ENCODE measurements around the gene SCUBE1. TPM values are rescaled to one million over a fixed set of nuclear protein-coding genes. Genes with fewer than 3 reads are reported as not detected.

SCUBE1 gene
- polyA plus RNA-seq, 4 donors, result 0.45 to 5.4 (median 1.6) TPM

DNA sequence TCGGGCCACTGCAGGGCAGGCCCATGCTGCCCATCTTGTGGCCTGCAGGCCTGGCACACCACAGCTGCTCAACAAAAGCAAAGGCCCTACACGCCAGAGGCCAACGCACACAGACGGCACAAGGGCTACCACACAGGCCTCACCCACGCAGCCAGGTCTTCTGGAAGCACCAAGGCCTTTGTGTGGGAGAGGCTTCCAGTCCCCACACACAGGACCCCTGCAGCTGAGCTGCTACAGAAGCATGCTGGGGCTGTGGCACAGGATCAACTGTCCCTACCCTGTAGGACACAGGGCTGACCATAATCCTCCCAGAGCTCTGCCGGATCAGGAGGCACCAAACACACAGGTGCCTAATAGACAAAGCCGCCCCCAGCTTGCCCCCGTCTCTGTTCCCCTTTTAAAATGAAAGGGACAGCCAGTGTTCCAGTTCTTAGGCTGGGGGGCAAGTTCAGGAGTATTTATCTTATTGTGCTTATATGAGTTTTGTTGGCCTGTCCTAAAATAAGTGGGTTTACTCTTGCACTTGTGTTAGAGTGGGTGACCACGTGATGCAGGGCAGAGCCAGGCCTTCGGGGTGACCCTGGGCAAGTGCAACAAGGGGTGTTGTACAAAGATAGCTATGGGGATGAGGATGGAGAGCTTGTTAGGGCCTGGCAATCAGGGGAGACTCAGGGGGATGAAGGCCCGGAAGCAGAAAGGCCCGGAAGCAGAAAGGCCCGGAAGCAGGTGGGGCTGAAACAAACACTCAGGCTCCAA is 161.7 kb downstream of the SCUBE1 start:
- 94 to 97% (median 95%) methylated on average over 13 of the region's 13 CpGs for WGBS, 3 donors
- DNase-seq, result no peak
- H3K27ac ChIP-seq (ENCODE audit: low read depth in 1 of 3, low read length in 2 of 3), result no peak overlapping the region
- peaks cover 0 to 21% (median 4%) of the 10 kb centered on the region in 3 donors for H3K4me1 ChIP-seq (ENCODE audit: control insufficient read depth in 3 of 3, insufficient read depth in 2 of 3, low read depth in 1 of 3, low read length in 2 of 3)
- H3K27me3 ChIP-seq (ENCODE audit: control insufficient read depth in 3 of 3, insufficient read depth in 3 of 3, low read length in 3 of 3), result no peaks in the 10 kb centered on the region
- H3K4me3 ChIP-seq (ENCODE audit: low read depth in 1 of 3, low read length in 3 of 3), result no peak overlapping the region
- H3K9me3 ChIP-seq (ENCODE audit: control insufficient read depth in 2 of 2, insufficient read depth in 1 of 2, low read depth in 1 of 2, low read length in 1 of 2), result no peaks in the 10 kb centered on the region
- peaks cover 0 to 73% (median 2%) of the 10 kb centered on the region in 3 donors for H3K36me3 ChIP-seq (ENCODE audit: control insufficient read depth in 3 of 3, insufficient read depth in 2 of 3, low read depth in 1 of 3, low read length in 3 of 3)
- no peak for FAIRE-seq

DNA sequence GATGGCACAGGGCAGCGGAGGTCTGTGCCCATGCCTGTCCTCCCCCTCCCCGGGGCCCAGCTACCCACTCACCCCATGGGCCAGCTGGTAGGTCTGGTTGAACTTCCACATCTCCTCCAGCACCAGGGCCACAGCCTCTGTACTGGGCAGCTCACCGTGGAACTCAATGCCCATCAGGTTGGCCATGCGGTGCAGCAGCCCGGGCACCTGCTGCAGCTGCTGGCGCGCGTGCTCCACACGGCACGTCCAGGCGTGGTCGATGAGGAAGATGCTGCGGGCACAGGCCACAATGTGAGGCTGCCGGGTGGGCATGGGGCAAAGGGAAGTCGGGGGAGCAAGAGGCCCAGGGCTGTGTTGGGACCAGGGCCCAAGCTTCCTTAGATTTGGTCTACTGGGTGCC is 162.5 kb downstream of the SCUBE1 start:
- FAIRE-seq (no peak), DNase-seq (no peak)
- Histone ChIP-seq H3K9me3 (ENCODE audit: control insufficient read depth in 2 of 2, insufficient read depth in 1 of 2, low read depth in 1 of 2, low read length in 1 of 2) (no peaks in the 10 kb centered on the region), H3K4me3 (ENCODE audit: low read depth in 1 of 3, low read length in 3 of 3) (no peak overlapping the region), H3K4me1 (ENCODE audit: control insufficient read depth in 3 of 3, insufficient read depth in 2 of 3, low read depth in 1 of 3, low read length in 2 of 3) (peaks cover 0 to 19% (median 4%) of the 10 kb centered on the region in 3 donors), H3K27ac (ENCODE audit: low read depth in 1 of 3, low read length in 2 of 3) (no peak overlapping the region), H3K27me3 (ENCODE audit: control insufficient read depth in 3 of 3, insufficient read depth in 3 of 3, low read length in 3 of 3) (no peaks in the 10 kb centered on the region), H3K36me3 (ENCODE audit: control insufficient read depth in 3 of 3, insufficient read depth in 2 of 3, low read depth in 1 of 3, low read length in 3 of 3) (peaks cover 0 to 81% (median 2%) of the 10 kb centered on the region in 3 donors)
- WGBS, 3 donors, result 90 to 97% (median 93%) methylated on average over 15 of the region's 15 CpGs

DNA sequence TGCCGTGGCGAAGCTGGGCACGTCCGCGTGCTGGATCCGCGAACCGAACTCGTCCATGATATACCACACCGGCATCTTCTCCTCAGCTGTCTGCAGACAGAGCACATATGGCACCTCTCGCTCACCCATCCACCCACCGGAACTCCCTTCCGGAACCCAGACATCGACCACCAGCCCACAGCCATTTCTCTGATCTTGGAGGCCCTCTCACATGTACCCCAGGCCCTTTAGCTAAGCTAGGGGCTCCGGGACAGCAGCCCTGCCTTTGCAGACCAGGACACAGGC is 163.3 kb downstream of the SCUBE1 start:
- no peaks in the 10 kb centered on the region for H3K27me3 ChIP-seq (ENCODE audit: control insufficient read depth in 3 of 3, insufficient read depth in 3 of 3, low read length in 3 of 3)
- no peak overlapping the region for H3K4me3 ChIP-seq (ENCODE audit: low read depth in 1 of 3, low read length in 3 of 3)
- H3K36me3 ChIP-seq (ENCODE audit: control insufficient read depth in 3 of 3, insufficient read depth in 2 of 3, low read depth in 1 of 3, low read length in 3 of 3), result peaks cover under 1 to 90% (median 2%) of the 10 kb centered on the region in 3 donors
- no peaks in the 10 kb centered on the region for H3K9me3 ChIP-seq (ENCODE audit: control insufficient read depth in 2 of 2, insufficient read depth in 1 of 2, low read depth in 1 of 2, low read length in 1 of 2)
- H3K4me1 ChIP-seq (ENCODE audit: control insufficient read depth in 3 of 3, insufficient read depth in 2 of 3, low read depth in 1 of 3, low read length in 2 of 3), result peaks cover 0 to 13% (median 4%) of the 10 kb centered on the region in 3 donors
- H3K27ac ChIP-seq (ENCODE audit: low read depth in 1 of 3, low read length in 2 of 3), result no peak overlapping the region
- DNase-seq, result no peak
- no peak for FAIRE-seq
- WGBS, 3 donors, result 95 to 99% (median 97%) methylated on average over 15 of the region's 15 CpGs

DNA sequence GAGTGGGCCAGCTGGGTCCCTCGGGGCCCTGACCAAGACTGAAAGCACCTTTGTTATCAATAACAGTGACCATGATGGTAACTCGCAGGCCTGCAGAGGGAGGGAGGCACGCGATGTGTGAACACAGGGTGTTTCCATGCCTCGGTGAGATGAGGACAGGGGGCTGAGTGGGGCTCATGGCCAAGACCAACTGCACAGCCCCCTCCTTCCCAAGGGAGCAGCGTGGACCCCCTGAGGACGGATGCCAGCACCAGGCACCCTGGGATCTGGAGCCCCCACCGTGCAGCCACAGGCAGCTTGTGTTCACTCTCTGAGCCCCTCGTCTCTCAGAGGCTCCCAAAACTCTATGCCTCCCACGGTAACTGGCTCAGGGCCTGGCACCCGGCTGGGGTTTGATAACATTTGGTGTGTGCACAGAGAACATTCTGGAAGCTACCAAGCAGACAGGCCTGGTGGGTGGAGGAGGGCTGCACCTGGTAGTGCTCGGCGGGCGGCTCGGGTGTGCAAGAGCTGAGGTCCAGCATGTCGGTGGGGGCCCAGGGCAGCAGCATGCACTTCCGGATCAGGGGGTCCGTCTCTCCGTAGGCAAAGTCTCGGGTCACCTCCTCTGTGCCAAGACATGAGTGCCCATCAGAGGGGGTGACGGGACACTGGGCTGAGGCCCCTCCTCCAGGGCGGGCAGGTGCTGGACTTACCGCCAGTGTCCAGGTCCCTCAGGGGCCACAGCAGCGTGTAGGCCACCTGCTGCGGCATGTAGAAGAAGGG is 163.8 kb downstream of the SCUBE1 start:
- no peak for FAIRE-seq
- no peak for DNase-seq
- WGBS, 3 donors, result 95 to 97% (median 96%) methylated on average over 21 to 25 of the region's 25 CpGs

DNA sequence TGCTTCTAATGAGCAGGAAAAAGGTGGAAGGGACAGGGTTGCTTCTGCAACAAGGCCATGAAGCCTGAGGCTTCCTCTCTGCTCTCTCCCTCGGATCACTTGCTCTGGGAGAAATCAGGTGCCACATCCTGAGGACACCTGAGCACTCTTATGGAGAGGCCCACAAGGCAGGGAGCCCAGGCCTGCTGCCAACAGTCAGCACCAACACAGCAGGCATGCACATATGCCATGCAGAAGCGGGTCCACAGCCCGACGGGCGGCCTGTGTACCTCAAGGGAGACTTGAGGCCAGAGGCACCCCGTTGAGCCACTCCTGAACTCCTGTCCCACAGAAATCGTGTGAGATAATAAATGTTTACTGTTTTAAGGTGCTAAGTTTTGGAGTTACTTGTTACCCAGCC is 165.7 kb downstream of the SCUBE1 start:
- H3K27ac ChIP-seq (ENCODE audit: low read depth in 1 of 3, low read length in 2 of 3), result no peak overlapping the region
- peaks cover 8 to 96% (median 14%) of the 10 kb centered on the region in 3 donors for H3K36me3 ChIP-seq (ENCODE audit: control insufficient read depth in 3 of 3, insufficient read depth in 2 of 3, low read depth in 1 of 3, low read length in 3 of 3)
- no peaks in the 10 kb centered on the region for H3K27me3 ChIP-seq (ENCODE audit: control insufficient read depth in 3 of 3, insufficient read depth in 3 of 3, low read length in 3 of 3)
- FAIRE-seq (no peak), DNase-seq (no peak)
- no peaks in the 10 kb centered on the region for H3K9me3 ChIP-seq (ENCODE audit: control insufficient read depth in 2 of 2, insufficient read depth in 1 of 2, low read depth in 1 of 2, low read length in 1 of 2)
- WGBS, 3 donors, result 87 to 92% (median 89%) methylated on average over 7 of the region's 7 CpGs
- H3K4me3 ChIP-seq (ENCODE audit: low read depth in 1 of 3, low read length in 3 of 3), result no peak overlapping the region
- no peaks in the 10 kb centered on the region for H3K4me1 ChIP-seq (ENCODE audit: control insufficient read depth in 3 of 3, insufficient read depth in 2 of 3, low read depth in 1 of 3, low read length in 2 of 3)

More for the DNA sequence above, 163.8 kb downstream of the SCUBE1 start:
- Histone ChIP-seq H3K4me1 (ENCODE audit: control insufficient read depth in 3 of 3, insufficient read depth in 2 of 3, low read depth in 1 of 3, low read length in 2 of 3) (peaks cover 0 to 10% (median 0%) of the 10 kb centered on the region in 3 donors), H3K27ac (ENCODE audit: low read depth in 1 of 3, low read length in 2 of 3) (no peak overlapping the region), H3K9me3 (ENCODE audit: control insufficient read depth in 2 of 2, insufficient read depth in 1 of 2, low read depth in 1 of 2, low read length in 1 of 2) (no peaks in the 10 kb centered on the region), H3K27me3 (ENCODE audit: control insufficient read depth in 3 of 3, insufficient read depth in 3 of 3, low read length in 3 of 3) (no peaks in the 10 kb centered on the region), H3K36me3 (ENCODE audit: control insufficient read depth in 3 of 3, insufficient read depth in 2 of 3, low read depth in 1 of 3, low read length in 3 of 3) (peaks cover 4 to 91% (median 5%) of the 10 kb centered on the region in 3 donors), H3K4me3 (ENCODE audit: low read depth in 1 of 3, low read length in 3 of 3) (no peak overlapping the region)

DNA sequence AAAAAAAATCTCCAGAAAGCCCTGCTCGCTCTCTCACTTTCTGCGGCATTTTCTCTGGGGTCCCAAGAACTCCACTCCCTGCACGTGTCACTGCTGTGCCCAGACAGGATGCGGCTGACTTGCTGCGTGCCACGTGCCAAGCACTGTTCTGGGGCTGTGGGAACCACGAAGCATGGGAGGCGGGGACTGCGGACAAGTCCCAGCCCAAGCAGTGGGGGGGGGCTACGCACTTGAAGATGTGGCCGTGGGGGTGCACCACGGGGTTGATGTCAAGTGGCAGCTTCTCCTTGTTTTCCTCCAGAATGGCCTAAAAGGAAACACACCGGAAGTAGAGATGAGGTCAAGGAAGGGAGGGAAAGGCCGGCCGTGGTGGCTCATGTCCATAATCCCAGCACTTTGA is 167.1 kb downstream of the SCUBE1 start:
- no peak for FAIRE-seq
- WGBS, 3 donors, result 85 to 90% (median 89%) methylated on average over 15 of the region's 15 CpGs
- H3K27ac ChIP-seq (ENCODE audit: low read depth in 1 of 3, low read length in 2 of 3), result no peak overlapping the region
- no peaks in the 10 kb centered on the region for H3K4me1 ChIP-seq (ENCODE audit: control insufficient read depth in 3 of 3, insufficient read depth in 2 of 3, low read depth in 1 of 3, low read length in 2 of 3)
- no peaks in the 10 kb centered on the region for H3K27me3 ChIP-seq (ENCODE audit: control insufficient read depth in 3 of 3, insufficient read depth in 3 of 3, low read length in 3 of 3)
- no peak overlapping the region for H3K4me3 ChIP-seq (ENCODE audit: low read depth in 1 of 3, low read length in 3 of 3)
- no peaks in the 10 kb centered on the region for H3K9me3 ChIP-seq (ENCODE audit: control insufficient read depth in 2 of 2, insufficient read depth in 1 of 2, low read depth in 1 of 2, low read length in 1 of 2)
- DNase-seq, result no peak
- H3K36me3 ChIP-seq (ENCODE audit: control insufficient read depth in 3 of 3, insufficient read depth in 2 of 3, low read depth in 1 of 3, low read length in 3 of 3), result peaks cover 8 to 96% (median 18%) of the 10 kb centered on the region in 3 donors

DNA sequence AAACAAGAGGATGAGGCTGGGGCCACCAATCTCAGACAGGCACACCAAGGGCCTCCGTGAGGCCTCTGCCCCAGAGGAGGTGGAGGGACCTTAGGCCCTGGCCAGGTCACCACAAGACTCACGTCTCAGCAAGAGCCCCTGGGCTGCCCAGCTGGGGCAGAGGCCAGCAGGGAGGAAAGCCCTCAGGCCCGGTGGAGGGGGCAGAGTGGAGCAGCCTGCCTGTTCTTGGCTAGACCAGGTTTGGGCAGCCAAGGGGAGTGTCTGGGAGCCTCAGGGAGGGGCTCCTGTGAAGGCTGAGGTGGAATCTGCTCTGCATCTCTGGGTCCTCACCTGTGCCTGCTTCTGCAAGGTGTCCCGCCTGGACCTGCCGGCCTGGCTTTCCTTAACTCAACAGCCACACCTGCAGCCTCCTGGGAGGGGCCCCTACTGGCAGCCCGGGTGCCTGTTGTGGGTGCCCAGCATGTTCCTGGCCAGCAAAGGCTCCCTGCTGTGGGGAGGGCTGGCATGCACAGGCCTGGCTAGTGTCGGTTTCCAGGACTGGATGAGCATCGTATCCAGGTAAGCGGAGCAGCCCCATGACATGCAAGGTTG is 168.1 kb downstream of the SCUBE1 start:
- DNase-seq (no peak), FAIRE-seq (no peak)
- Histone ChIP-seq H3K4me1 (ENCODE audit: control insufficient read depth in 3 of 3, insufficient read depth in 2 of 3, low read depth in 1 of 3, low read length in 2 of 3) (no peaks in the 10 kb centered on the region), H3K27me3 (ENCODE audit: control insufficient read depth in 3 of 3, insufficient read depth in 3 of 3, low read length in 3 of 3) (no peaks in the 10 kb centered on the region), H3K36me3 (ENCODE audit: control insufficient read depth in 3 of 3, insufficient read depth in 2 of 3, low read depth in 1 of 3, low read length in 3 of 3) (peaks cover 8 to 95% (median 18%) of the 10 kb centered on the region in 3 donors), H3K9me3 (ENCODE audit: control insufficient read depth in 2 of 2, insufficient read depth in 1 of 2, low read depth in 1 of 2, low read length in 1 of 2) (no peaks in the 10 kb centered on the region), H3K27ac (ENCODE audit: low read depth in 1 of 3, low read length in 2 of 3) (no peak overlapping the region), H3K4me3 (ENCODE audit: low read depth in 1 of 3, low read length in 3 of 3) (no peak overlapping the region)
- 86 to 94% (median 91%) methylated on average over 8 to 9 of the region's 9 CpGs for WGBS, 3 donors

DNA sequence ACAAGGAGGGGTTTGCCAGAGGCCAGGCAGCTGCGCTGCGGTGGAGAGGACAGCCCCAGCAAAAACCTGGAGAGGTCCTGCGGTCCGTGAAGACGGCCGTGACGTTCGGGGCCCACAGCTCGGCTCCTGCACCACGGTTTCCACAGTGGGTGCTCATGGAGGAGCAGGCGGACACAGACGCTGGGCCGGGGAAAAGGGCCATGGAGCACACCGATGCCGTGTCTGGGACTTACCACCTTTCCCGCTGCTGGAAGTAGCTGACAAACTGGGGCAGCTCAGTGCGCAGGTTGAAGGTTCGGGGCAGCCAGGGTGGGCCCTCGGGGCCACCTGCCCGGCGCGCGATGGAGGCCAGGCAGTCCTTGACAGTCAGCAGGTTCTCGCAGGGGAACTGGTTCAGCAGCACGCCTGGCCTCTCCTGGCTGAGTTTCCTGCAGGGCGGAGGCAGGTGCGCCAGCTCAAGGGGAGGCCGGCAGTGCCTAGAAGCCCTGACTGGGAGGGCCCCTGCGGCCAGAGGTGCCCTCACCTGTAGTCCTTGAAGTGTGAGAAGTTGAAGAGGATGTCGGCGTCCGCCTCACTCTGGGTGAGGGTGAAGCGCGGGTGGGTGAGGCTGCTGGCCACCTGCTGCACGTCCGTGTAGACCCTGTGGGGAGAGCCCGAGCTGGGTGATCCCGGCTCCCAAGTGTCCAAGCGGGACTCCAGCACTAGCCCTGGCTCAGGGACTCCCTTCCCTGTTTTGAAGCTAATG is 169.0 kb downstream of the SCUBE1 start:
- WGBS, 3 donors, result 95 to 97% (median 97%) methylated on average over 39 of the region's 39 CpGs
- FAIRE-seq (no peak), DNase-seq (no peak)
- no peaks in the 10 kb centered on the region for H3K27me3 ChIP-seq (ENCODE audit: control insufficient read depth in 3 of 3, insufficient read depth in 3 of 3, low read length in 3 of 3)
- H3K27ac ChIP-seq (ENCODE audit: low read depth in 1 of 3, low read length in 2 of 3), result no peak overlapping the region
- H3K36me3 ChIP-seq (ENCODE audit: control insufficient read depth in 3 of 3, insufficient read depth in 2 of 3, low read depth in 1 of 3, low read length in 3 of 3), result peaks cover 5 to 95% (median 18%) of the 10 kb centered on the region in 3 donors
- H3K9me3 ChIP-seq (ENCODE audit: control insufficient read depth in 2 of 2, insufficient read depth in 1 of 2, low read depth in 1 of 2, low read length in 1 of 2), result no peaks in the 10 kb centered on the region
- no peaks in the 10 kb centered on the region for H3K4me1 ChIP-seq (ENCODE audit: control insufficient read depth in 3 of 3, insufficient read depth in 2 of 3, low read depth in 1 of 3, low read length in 2 of 3)
- no peak overlapping the region for H3K4me3 ChIP-seq (ENCODE audit: low read depth in 1 of 3, low read length in 3 of 3)
